ENCODE data around the gene SBF2.

GRCh38 chr11:9806946-9807687 lies 486.9 kb downstream of the SBF2 start:
- TF ChIP-seq CTCF (IDR thresholded peaks at IDR 0.05), result no peak
- no peak for TF ChIP-seq POLR2A (IDR thresholded peaks at IDR 0.05)
